Amygdala (tissue), 56 donors: ENCODE measurements around the gene VWA8.
"Not testable (repeated sequence)": the region's sequence is repeated elsewhere in the genome, so short reads cannot be mapped to it uniquely, and the experiment has no call there.

Source experiments
- DNase-seq, 56 donors: peaks; one replicate each; lab custom pipeline; 2025; lab: John Stamatoyannopoulos, UW

Gene VWA8

GRCh38 chr13:41599619-41600018 is 361.3 kb downstream of the VWA8 start:
- no peak for DNase-seq

DNA sequence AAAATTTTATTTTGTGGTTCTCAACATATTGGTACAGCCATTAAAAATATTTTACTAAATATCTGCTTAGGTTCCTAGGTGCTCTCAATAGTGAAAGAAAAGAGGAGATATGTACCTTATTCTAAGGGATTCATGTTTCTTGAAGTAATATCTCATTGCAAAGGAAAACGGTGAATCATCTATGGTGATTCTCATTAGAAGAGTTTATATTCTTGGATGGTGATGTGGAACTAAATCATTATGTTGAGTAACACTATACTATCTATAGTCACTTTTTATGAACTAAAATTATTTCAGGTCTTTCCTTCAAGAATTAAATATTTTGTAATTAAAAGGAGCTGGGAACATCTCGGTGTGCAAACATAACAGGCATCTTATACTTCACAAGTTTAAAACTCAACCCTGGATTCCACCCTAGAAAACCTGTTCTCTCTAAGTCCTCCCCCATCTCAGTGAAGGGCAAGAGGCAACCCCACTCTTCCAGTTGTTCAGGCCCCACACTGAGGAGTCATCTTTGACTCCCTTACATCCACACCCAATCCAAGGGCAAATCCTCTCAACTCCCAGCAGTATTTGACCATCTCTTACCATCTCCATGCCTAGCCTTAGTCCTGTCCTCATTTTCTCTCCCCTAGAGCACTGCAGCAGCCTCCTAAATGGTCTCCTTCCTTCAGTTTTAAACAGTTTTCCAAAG is 363.4 kb downstream of the VWA8 start:
- DNase-seq, result no peak

- no peak for DNase-seq
Observed at GRCh38 chr13:41596190-41596589, 364.7 kb downstream of the VWA8 start.

- DNase-seq, result no peak
Observed at GRCh38 chr13:41595298-41595697, 365.6 kb downstream of the VWA8 start.

DNA sequence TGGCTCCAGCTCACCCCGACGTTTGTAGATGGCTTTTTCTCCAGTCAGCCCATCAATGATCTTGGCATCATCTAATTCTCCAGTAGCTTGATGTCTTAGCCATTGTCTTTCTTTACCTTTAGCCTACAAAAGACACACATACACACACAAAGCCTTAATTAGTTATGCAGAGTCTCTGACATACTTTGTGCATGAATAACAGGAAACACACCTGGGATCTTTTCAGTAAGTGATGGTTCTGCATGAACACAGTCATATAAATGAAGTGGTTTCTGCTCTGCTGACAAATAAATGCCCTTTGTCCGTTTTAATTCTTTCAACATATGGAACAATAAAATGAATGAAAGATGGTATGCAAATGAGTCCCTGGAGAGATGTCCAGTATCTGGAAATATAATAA is 370.3 kb downstream of the VWA8 start:
- no peak for DNase-seq

- DNase-seq, result no peak
Observed at GRCh38 chr13:41590122-41590521, 370.8 kb downstream of the VWA8 start.

DNA sequence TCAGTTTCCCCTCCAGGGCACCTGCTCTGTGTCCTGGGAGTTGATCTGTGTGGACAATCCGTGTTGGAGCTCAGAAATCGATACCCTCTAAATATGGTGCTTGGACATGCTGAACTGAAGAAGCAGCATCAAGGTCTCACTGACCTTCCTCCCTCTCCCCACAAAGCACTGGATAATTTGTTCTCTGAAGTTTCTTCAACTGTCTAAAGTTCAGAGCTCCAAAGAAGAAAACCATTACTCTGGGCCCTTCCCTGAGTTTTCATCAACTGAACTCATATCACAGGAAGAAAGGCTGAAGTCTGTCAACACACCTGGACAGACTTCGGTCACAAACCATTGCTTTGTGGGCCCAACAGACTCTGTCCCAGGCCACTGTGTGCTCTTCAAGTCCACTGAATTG is 371.5 kb downstream of the VWA8 start:
- DNase-seq, result no peak

- no peak for DNase-seq
Observed at GRCh38 chr13:41588899-41589298, 372.0 kb downstream of the VWA8 start.

DNA sequence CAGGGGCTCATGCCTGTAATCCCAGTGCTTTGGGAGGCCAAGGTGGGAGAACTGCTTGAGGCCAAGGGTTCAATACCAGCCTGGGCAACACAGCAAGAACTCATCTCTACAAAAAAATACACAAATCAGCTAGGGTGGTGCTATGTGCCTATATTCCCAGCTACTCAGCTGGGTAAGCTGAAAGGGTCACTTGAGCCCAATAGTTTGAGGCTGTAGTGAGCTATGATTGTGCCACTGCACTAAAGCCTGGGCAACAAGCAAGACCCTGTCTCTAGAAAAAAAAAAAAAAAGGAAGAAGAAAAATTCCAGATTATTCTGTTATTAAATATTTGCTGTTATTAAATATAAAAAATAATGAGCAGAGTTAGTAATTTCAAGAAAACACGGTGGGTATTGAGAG is 372.5 kb downstream of the VWA8 start:
- no peak for DNase-seq

GRCh38 chr13:41587490-41587889 is 373.4 kb downstream of the VWA8 start:
- no peak for DNase-seq

GRCh38 chr13:41586216-41586615 is 374.7 kb downstream of the VWA8 start:
- no peak for DNase-seq

- no peak for DNase-seq
Observed at GRCh38 chr13:41582027-41582463, 378.9 kb downstream of the VWA8 start.

- DNase-seq, result no peak
Observed at GRCh38 chr13:41580345-41580744, 380.6 kb downstream of the VWA8 start.

DNA sequence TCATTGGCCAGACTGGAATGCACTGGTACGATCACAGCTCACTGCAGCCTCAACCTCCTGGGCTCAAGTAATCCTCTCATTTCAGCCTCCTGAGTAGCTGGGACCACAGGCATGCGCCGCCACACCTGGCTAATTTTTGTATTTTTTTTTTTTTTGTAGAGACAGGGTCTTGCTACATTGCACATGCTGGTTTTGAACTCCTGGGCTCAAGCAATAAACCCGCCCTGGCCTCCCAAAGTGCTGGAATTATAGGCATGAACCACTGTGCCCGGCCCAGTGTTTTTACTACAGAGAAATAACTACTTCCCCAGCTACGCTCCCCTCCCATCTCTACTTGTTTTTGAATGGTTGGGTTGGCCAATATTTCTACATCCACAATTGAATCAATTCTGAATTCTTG is 381.0 kb downstream of the VWA8 start:
- DNase-seq, result no peak

- no peak for DNase-seq
Observed at GRCh38 chr13:41579168-41579567, 381.7 kb downstream of the VWA8 start.

GRCh38 chr13:41578371-41578770 is 382.5 kb downstream of the VWA8 start:
- no peak for DNase-seq

- no peak for DNase-seq
Observed at GRCh38 chr13:41577436-41577835, 383.5 kb downstream of the VWA8 start.

GRCh38 chr13:41573640-41574039 is 387.3 kb downstream of the VWA8 start:
- DNase-seq, result not testable (repeated sequence)

DNA sequence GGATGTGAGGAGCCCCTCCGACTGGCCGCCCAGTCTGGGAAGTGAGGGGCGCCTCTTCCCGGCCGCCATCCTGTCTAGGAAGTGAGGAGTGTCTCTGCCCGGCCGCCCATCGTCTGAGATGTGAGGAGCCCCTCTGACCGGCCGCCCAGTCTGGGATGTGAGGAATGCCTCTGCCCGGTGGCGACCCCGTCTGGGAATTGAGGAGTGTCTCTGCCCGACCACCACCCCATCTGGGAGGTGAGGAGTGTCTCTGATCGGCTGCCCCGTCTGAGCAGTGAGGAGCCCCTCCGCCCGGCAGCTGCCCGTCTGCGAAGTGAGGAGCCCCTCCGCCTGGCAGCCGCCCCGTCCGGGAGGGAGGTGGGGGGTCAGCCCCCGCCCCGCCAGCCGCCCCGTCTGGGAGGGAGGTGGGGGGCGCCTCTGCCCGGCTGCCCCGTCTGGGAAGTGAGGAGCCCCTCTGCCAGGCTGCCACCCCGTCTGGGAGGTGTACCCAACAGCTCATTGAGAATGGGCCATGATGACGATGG is 389.0 kb downstream of the VWA8 start:
- DNase-seq, result not testable (repeated sequence)

DNA sequence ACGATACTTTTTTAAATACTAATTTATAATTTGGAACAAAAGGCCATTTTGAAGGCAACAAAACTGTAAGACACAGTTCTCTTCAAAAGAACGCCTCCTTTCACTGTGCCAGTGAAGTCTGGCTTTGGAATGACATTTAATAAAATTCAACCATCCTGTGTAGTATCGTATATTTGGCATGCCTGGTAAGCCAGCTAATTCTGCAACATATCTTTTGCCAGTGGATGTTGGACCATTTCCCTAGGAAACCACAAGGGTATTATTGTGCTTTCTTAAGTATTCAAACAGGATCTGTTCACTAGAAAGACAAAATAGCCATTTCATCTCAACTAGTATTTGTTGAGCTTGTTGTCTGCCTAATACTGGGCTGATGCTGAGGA is 391.9 kb downstream of the VWA8 start:
- DNase-seq, result peak in 2 of 56 donors; percentile 39 to 42

GRCh38 chr13:41568143-41568971 is 392.6 kb downstream of the VWA8 start:
- DNase-seq, result peak in 3 of 56 donors; percentile 10 to 29 (median 17)

- DNase-seq, result no peak
Observed at GRCh38 chr13:41567363-41567762, 393.5 kb downstream of the VWA8 start.
